ENCODE results near the gene SCP2.
"Not testable (repeated sequence)": the region's sequence is repeated elsewhere in the genome, so short reads cannot be mapped to it uniquely, and the experiment has no call there.

Gene SCP2

GRCh38 chr1:52976183-52977035, 49.3 kb downstream of the SCP2 start:
- DNase-seq: no peak

GRCh38 chr1:52978045-52978444, 51.0 kb downstream of the SCP2 start:
- DNase-seq: no peak

GRCh38 chr1:52992733-52993132, 65.7 kb downstream of the SCP2 start:
- DNase-seq: not testable (repeated sequence)

GRCh38 chr1:52994656-52995055, 67.6 kb downstream of the SCP2 start:
- DNase-seq: no peak

GRCh38 chr1:52996653-52997052, 69.6 kb downstream of the SCP2 start:
- DNase-seq: no peak

GRCh38 chr1:53001128-53001527, 74.1 kb downstream of the SCP2 start:
- DNase-seq: no peak

- DNase-seq: not testable (repeated sequence)
Observed at GRCh38 chr1:53006612-53007011, 79.5 kb downstream of the SCP2 start.

- DNase-seq: not testable (repeated sequence)
Observed at GRCh38 chr1:53010247-53010646, 83.2 kb downstream of the SCP2 start.

- DNase-seq: no peak
Observed at GRCh38 chr1:53011175-53011574, 84.1 kb downstream of the SCP2 start.

GRCh38 chr1:53014791-53015507, 87.9 kb downstream of the SCP2 start:
- peak; percentile 88 for DNase-seq

- no peak for DNase-seq
Observed at GRCh38 chr1:53015508-53015860, 88.4 kb downstream of the SCP2 start.

GRCh38 chr1:53016705-53017104, 89.6 kb downstream of the SCP2 start:
- peak; percentile 14 for DNase-seq

GRCh38 chr1:53020588-53020987, 93.5 kb downstream of the SCP2 start:
- DNase-seq: no peak

- no peak for DNase-seq
Observed at GRCh38 chr1:53022179-53022578, 95.1 kb downstream of the SCP2 start.

- no peak for DNase-seq
Observed at GRCh38 chr1:53023546-53023945, 96.5 kb downstream of the SCP2 start.

GRCh38 chr1:53024117-53024516, 97.0 kb downstream of the SCP2 start:
- DNase-seq: no peak

GRCh38 chr1:53025034-53025768, 98.1 kb downstream of the SCP2 start:
- peak; percentile 82 for DNase-seq

- no peak for DNase-seq
Observed at GRCh38 chr1:53025769-53026112, 98.7 kb downstream of the SCP2 start.

- no peak for DNase-seq
Observed at GRCh38 chr1:53026254-53026653, 99.2 kb downstream of the SCP2 start.

- no peak for DNase-seq
Observed at GRCh38 chr1:53031732-53032131, 104.7 kb downstream of the SCP2 start.

- DNase-seq: no peak
Observed at GRCh38 chr1:53037159-53037558, 110.1 kb downstream of the SCP2 start.

GRCh38 chr1:53038566-53038965, 111.5 kb downstream of the SCP2 start:
- no peak for DNase-seq

GRCh38 chr1:53043271-53043670, 116.2 kb downstream of the SCP2 start:
- DNase-seq: peak; percentile 73

- DNase-seq: no peak
Observed at GRCh38 chr1:53044926-53045325, 117.8 kb downstream of the SCP2 start.

Measured in HCEC 1CT (cell line).